K562 (cell line): ENCODE measurements around the gene CRADD. TPM values are rescaled to one million over a fixed set of nuclear protein-coding genes. Genes with fewer than 3 reads are reported as not detected.

ENCODE experiments used
- BRF1 ChIP-seq: IDR thresholded peaks from 3 replicates; pipeline ENCODE4 v1.6.1; 2011; ENCODE audit warnings: borderline replicate concordance, mild to moderate bottlenecking; ENCODE audit not compliant: insufficient read length; ENCODE audit errors: extremely low read depth
- CBX1 ChIP-seq: sonication (generic); IDR thresholded peaks from 2 replicates; pipeline ENCODE4 v1.6.1; 2016; ENCODE audit warnings: antibody characterized with exemption, low read depth, mild to moderate bottlenecking
- CBX8 ChIP-seq: fragments of 200-600 bp; sonication (generic); IDR thresholded peaks from 2 replicates; pipeline ENCODE4 v1.6.1; 2012; ENCODE audit warnings: borderline replicate concordance, mixed run types, low read depth, mild to moderate bottlenecking, moderate library complexity, mixed read lengths, low read length, control low read depth, inconsistent platforms; ENCODE audit not compliant: poor library complexity, severe bottlenecking; ENCODE audit errors: extremely low read depth
- CC2D1A ChIP-seq: fragments of 450-650 bp; IDR thresholded peaks from 2 replicates; pipeline ENCODE4 v1.6.1; 2017; ENCODE audit warnings: mild to moderate bottlenecking
- DDX20 ChIP-seq: fragments of 450-650 bp; IDR thresholded peaks from 2 replicates; pipeline ENCODE4 v1.6.1; 2016; ENCODE audit warnings: missing genetic modification characterization, low read depth, mild to moderate bottlenecking, missing compliant biosample characterization, moderate library complexity
- DPF2 ChIP-seq: fragments of 450-650 bp; IDR thresholded peaks from 2 replicates; pipeline ENCODE4 v1.6.1; 2016
- MAFG ChIP-seq: fragments of 450-650 bp; conservative IDR thresholded peaks from 2 replicates; pipeline ENCODE4 v1.6.1; 2016; ENCODE audit warnings: missing genetic modification characterization, missing compliant biosample characterization
- TAF7 ChIP-seq: fragments of 450-650 bp; IDR thresholded peaks from 2 replicates; pipeline ENCODE4 v1.6.1; 2016; ENCODE audit warnings: missing genetic modification characterization, missing compliant biosample characterization
- TEAD1 ChIP-seq, 2 experiments: fragments of 450-650 bp in 1 of 2; sonication (generic) in 1 of 2; formaldehyde crosslinking; IDR thresholded peaks; 2 replicates each; pipeline versions ENCODE4 v1.4.0 to v1.8.0; 2020 to 2022; ENCODE audit warnings: mild to moderate bottlenecking in 2 of 2, missing genetic modification reagents in 1 of 2
- YY1 ChIP-seq, 3 experiments: IDR thresholded peaks; 2 replicates each; pipeline ENCODE4 v1.6.1; 2011; ENCODE audit warnings: low read length in 2 of 3, mild to moderate bottlenecking in 2 of 3, moderate library complexity in 2 of 3, borderline replicate concordance in 1 of 3, control low read depth in 1 of 3, low read depth in 1 of 3; ENCODE audit not compliant: insufficient read depth in 3 of 3, insufficient replicate concordance in 2 of 3, control insufficient read depth in 1 of 3, insufficient read length in 1 of 3; ENCODE audit errors: extremely low read depth in 1 of 3
- ZBTB17 ChIP-seq: fragments of 450-650 bp; formaldehyde crosslinking; IDR thresholded peaks from 2 replicates; pipeline ENCODE4 v1.4.0; 2020; ENCODE audit warnings: mild to moderate bottlenecking
- ZNF318 ChIP-seq, 2 experiments: fragments of 450-650 bp; IDR thresholded peaks; 2 replicates each; pipeline ENCODE4 v1.6.1; 2016; ENCODE audit warnings: mild to moderate bottlenecking in 2 of 2, borderline replicate concordance in 1 of 2, low read depth in 1 of 2, moderate library complexity in 1 of 2
- polyA plus RNA-seq, 8 experiments: library from polyadenylated mRNA; depleted of rRNA in 4 of 8; stranded (reverse) in 5 of 8; unstranded in 3 of 8; fragments of >200 nt; fragmentation: Nextera tagmentation in 2 of 8; fragmentation: Illumina TruSeq in 1 of 8; extraction: Ambion mirVana in 2 of 8; extraction: Trizol in 1 of 8; gene quantifications; 2 replicates each; pipeline versions ENCODE4 v1.2.1 to v1.2.3, GENCODE V29; 2011 to 2014; ENCODE audit warnings: inconsistent platforms in 1 of 8, missing spikeins in 1 of 8
- total RNA-seq, 7 experiments: library from RNA; depleted of rRNA in 6 of 7; stranded (reverse); fragments of >200 nt in 6 of 7; fragmentation: Illumina TruSeq in 2 of 7; extraction: Trizol in 2 of 7; gene quantifications; 2 replicates each; pipeline versions ENCODE4 v1.2.1 to v1.2.3, GENCODE V29; 2011 to 2021; ENCODE audit warnings: low replicate concordance in 1 of 7
- TF ChIP-seq, protein P1 (sequence below), 2 experiments: IDR thresholded peaks in 1 of 2; conservative IDR thresholded peaks in 1 of 2; 2 replicates each; pipeline ENCODE4 v1.6.1; 2016; ENCODE audit warnings: low read depth in 2 of 2, mild to moderate bottlenecking in 1 of 2, missing compliant biosample characterization in 1 of 2, missing genetic modification characterization in 1 of 2, moderate library complexity in 1 of 2

CRADD gene
- total and polyA plus RNA-seq, 9 of the 15 experiments (the other 6 are each of a cell fraction or from before 2014, with no cell fraction given) = 20.5 to 41.1 (median 25.9) TPM

DNA sequence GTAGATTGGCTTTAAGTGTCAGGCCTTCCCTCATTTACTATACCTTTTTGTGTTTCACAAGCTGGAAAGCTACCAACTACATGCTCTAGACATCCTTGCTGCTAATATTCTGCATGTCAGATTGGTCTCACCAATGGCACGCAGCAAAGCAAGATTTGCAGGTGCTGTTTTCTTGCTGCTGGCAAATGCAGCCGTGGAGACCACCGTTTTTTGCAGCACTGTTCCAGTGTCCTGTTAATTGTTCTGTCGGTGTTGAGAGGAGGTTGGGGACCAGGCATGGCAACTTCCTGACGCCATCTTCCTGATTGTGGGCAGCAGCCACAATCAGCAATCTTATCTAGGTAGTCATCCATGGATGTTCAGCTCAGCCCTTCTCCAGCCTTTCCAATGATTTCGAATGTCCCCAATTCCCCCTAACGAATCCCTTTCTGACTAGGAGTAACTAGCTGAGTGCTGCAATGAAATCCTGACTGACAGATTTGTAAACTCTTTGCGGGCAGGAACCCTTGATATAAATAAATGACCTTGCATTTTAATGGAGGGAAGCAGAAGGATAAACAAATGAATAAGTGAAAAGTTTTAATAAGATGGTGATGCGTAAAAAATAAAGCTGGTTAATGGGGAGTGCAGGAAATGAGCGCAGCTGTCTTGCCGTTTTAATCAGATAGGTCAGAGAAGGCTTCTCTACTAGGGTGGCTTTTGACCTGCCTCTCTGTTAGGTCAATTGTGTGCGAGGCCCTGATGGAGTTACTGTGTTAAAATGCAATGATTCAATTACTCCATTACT is 574 bp upstream of the CRADD start (continued):
- TF ChIP-seq ZNF318 (IDR thresholded peaks at IDR 0.05; ENCODE audit: borderline replicate concordance in 1 of 2, low read depth in 1 of 2) (peak in 1 of 2 experiments; percentile 68; a peak in 1 of 4 replicates), CC2D1A (no peak), CBX8 (no peak), TEAD1 (CRISPR knock-in tag; IDR thresholded peaks at IDR 0.05) (0 out of 4 replicates have a peak, but pooled peaks of 1 of the 2 experiments have one; percentile 7), MAFG (peak; percentile 58; the same call in 1 of the 2 replicates), BRF1 (no peak), ZBTB17 (CRISPR knock-in tag) (peak; percentile 64; the same call in 1 of the 2 replicates), DDX20 (tag) (peak; percentile 67; the same call in 1 of the 2 replicates), YY1 (IDR thresholded peaks at IDR 0.05; ENCODE audit: borderline replicate concordance in 1 of 3, control insufficient read depth in 1 of 3, extremely low read depth in 1 of 3, insufficient read depth in 3 of 3, insufficient read length in 1 of 3, insufficient replicate concordance in 2 of 3, low read depth in 1 of 3, low read length in 2 of 3) (peak in 1 of 3 experiments; percentile 23), TAF7 (tag) (no peak), DPF2 (0 out of 2 replicates have a peak, but pooled peaks have one; percentile 40), CBX1 (no peak)
- TF ChIP-seq, protein P1, sequence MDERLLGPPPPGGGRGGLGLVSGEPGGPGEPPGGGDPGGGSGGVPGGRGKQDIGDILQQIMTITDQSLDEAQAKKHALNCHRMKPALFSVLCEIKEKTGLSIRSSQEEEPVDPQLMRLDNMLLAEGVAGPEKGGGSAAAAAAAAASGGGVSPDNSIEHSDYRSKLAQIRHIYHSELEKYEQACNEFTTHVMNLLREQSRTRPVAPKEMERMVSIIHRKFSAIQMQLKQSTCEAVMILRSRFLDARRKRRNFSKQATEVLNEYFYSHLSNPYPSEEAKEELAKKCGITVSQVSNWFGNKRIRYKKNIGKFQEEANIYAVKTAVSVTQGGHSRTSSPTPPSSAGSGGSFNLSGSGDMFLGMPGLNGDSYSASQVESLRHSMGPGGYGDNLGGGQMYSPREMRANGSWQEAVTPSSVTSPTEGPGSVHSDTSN (CRISPR knock-in tag; IDR thresholded peaks at IDR 0.05; ENCODE audit: low read depth) = no peak
- TF ChIP-seq, protein P1 (tag; conservative IDR thresholded peaks at IDR 0.05; ENCODE audit: low read depth) = 0 out of 2 replicates have a peak, but pooled peaks have one; percentile 9
